Heart left ventricle (tissue), 13 donors: Measurements from ENCODE around the gene NDST1.

Experiments
- POLR2A ChIP-seq, 2 donors: fragments of 450-650 bp; IDR thresholded peaks; one replicate each; pipeline ENCODE4 v1.6.1; 2017; ENCODE audit warnings: antibody characterized with exemption in 2 of 2, mild to moderate bottlenecking in 2 of 2, moderate library complexity in 2 of 2
- TF ChIP-seq, protein P1 (sequence below), 12 donors: fragments of 200-600 bp; sonication (generic) in 4 of 12; IDR thresholded peaks; one replicate each; pipeline versions ENCODE4 v1.5.0 to v1.8.0; 2018 to 2022; ENCODE audit warnings: antibody characterized with exemption in 12 of 12, mild to moderate bottlenecking in 5 of 12
- donor health status: ischemic (EF 13 %, LVEDD 7.1; RV severe dilation, severe dysfunction).
- donor health status: DM: no; HTN: yes; CAD: no.
- donor health status: DM: no; HTN: no; CAD: no.
- donor health status: ischemic (EF 25% LVEDD 6.9; RV normal size, moderate dysfunction).
- donor health status: ischemic (EF 25% LVEDD 5.7; RV mildly dilated, moderate dysfunction).
- donor health status: ischemic (EF 35%, LVEDD 5.7; RV mildly dilated, moderate dysfunction).
- donor health status: nonischemic (EF 11% LVEDD 7.7; RV severe dilation, severe dysfunction).
- donor health status: DM: yes; HTN: yes; CAD: no.
- donor health status: PGD.
- donor health status: ischemic (EF 29% LVEDD 5.4; RV normal size, mild dysfunction).
- donor health status: nonischemic (EF 23%, LVEDD 6.1; RV moderate dilation, normal function).

DNA sequence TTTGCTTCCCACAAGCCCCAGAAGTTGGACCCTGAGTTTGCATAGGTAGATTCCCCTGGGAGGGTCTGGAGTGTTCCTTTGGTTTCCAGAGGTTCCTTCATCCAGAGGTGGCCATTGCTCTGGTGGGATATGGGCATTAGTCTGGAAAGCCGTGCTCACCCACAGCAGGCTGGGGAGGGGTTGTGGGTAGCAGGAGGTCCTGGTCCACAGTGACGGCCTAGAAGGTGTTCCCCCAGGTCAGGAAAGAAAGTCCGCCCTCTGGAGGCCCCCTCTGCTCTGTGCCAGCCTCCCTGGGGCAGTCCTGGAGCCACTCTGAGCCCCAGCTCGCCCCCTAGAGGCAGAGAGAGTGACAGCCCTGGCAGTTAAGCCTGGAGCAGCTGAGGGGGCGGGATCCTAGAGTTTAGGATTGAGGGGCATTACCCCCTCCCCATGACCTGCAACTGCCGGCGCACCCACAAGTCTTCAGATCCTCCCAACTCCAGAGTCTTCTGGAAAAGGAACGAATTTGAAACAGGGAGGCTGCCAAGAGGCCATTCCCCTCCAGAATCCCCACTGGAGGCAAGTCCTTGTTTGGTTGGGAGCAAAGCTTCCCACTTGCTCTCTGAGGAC, 36.8 kb downstream of the NDST1 start:
- TF ChIP-seq, protein P1, sequence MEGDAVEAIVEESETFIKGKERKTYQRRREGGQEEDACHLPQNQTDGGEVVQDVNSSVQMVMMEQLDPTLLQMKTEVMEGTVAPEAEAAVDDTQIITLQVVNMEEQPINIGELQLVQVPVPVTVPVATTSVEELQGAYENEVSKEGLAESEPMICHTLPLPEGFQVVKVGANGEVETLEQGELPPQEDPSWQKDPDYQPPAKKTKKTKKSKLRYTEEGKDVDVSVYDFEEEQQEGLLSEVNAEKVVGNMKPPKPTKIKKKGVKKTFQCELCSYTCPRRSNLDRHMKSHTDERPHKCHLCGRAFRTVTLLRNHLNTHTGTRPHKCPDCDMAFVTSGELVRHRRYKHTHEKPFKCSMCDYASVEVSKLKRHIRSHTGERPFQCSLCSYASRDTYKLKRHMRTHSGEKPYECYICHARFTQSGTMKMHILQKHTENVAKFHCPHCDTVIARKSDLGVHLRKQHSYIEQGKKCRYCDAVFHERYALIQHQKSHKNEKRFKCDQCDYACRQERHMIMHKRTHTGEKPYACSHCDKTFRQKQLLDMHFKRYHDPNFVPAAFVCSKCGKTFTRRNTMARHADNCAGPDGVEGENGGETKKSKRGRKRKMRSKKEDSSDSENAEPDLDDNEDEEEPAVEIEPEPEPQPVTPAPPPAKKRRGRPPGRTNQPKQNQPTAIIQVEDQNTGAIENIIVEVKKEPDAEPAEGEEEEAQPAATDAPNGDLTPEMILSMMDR (IDR thresholded peaks at IDR 0.05), result peak; percentile 81 to 95 (median 88)
- TF ChIP-seq POLR2A (IDR thresholded peaks at IDR 0.05), result no peak
